ENCODE results near the gene COX8C. TPM values are rescaled to one million over a fixed set of nuclear protein-coding genes. Genes with fewer than 3 reads are reported as not detected.
A peak's percentile ranks its signal among the peaks of the same experiment; 100 is the strongest.

COX8C gene
- polyA plus RNA-seq, 2 of the 4 experiments (the other 2 are of a cell fraction): not detected

- Histone ChIP-seq H3K4me1 (peaks cover 30% of the 10 kb centered on the region), H3K27ac (peak overlapping the region; percentile 91 to 99; a peak in 5 of 6 replicates), H3K4me3 (peak overlapping the region; percentile 84), H3K9me3 (no peaks in the 10 kb centered on the region), H3K4me2 (peak overlapping the region; percentile 97)
- ATAC-seq (no peak), FAIRE-seq (no peak), DNase-seq (ENCODE audit: low read depth in 1 of 2, low spot score in 1 of 2) (no peak)
- TF ChIP-seq KDM5A (IDR thresholded peaks at IDR 0.05) (no peak), NFE2L2 (conservative IDR thresholded peaks at IDR 0.05; ENCODE audit: low read length) (no peak), PHF8 (IDR thresholded peaks at IDR 0.05; ENCODE audit: borderline replicate concordance, low read depth) (no peak), BHLHE40 (IDR thresholded peaks at IDR 0.05; ENCODE audit: low read depth, low read length) (no peak), USF2 (IDR thresholded peaks at IDR 0.05) (no peak), MAFK (IDR thresholded peaks at IDR 0.05; ENCODE audit: partially characterized antibody) (no peak)
- 41% methylated on average over 17 of the region's 17 CpGs for WGBS (ENCODE audit: missing lambda C conversion rate)
- CTCF ChIA-PET: interaction anchor here (1.0 to 2.0 kb wide), 4 partner anchors 10 to 96 kb away, joined by 3 to 5 read pairs (median 4); no protein-coding TSS in a partner anchor
- POLR2A ChIA-PET: no interaction called here
Measured at GRCh38 chr14:93331002-93331727, 15.8 kb upstream of the COX8C start.

GRCh38 chr14:93331728-93332396, 15.1 kb upstream of the COX8C start:
- FAIRE-seq (no peak), ATAC-seq (peak in 1 of 2 experiments; percentile 8; a peak in 4 of 6 replicates), DNase-seq (ENCODE audit: low read depth in 1 of 2, low spot score in 1 of 2) (no peak)
- H3K4me2 ChIP-seq: peak overlapping the region; percentile 97
- CTCF ChIA-PET: interaction anchor here (0.7 to 2.0 kb wide), 4 partner anchors 14 to 124 kb away, joined by 3 to 5 read pairs (median 4); no protein-coding TSS in a partner anchor
- peak overlapping the region; percentile 91 to 99 for H3K27ac ChIP-seq
- peaks cover 30% of the 10 kb centered on the region for H3K4me1 ChIP-seq
- H3K4me3 ChIP-seq: peak overlapping the region; percentile 84
- WGBS (ENCODE audit: missing lambda C conversion rate): 13% methylated on average over 20 of the region's 21 CpGs
- TF ChIP-seq HOXA7 (CRISPR knock-in tag; IDR thresholded peaks at IDR 0.05): no peak
- TF ChIP-seq ZC3H11A (IDR thresholded peaks at IDR 0.05): no peak
- no peak for TF ChIP-seq MAX (IDR thresholded peaks at IDR 0.05)
- no peak for TF ChIP-seq SREBF2 (IDR thresholded peaks at IDR 0.05)
- TF ChIP-seq FOXS1 (CRISPR knock-in tag; IDR thresholded peaks at IDR 0.05): no peak
- TF ChIP-seq MYC (IDR thresholded peaks at IDR 0.05; ENCODE audit: borderline replicate concordance, low read length): no peak
- no peak for TF ChIP-seq ZNF302 (CRISPR knock-in tag; IDR thresholded peaks at IDR 0.05)
- TF ChIP-seq MAZ (IDR thresholded peaks at IDR 0.05; ENCODE audit: borderline replicate concordance, low read depth, low read length): no peak
- no peak for TF ChIP-seq RFX5 (IDR thresholded peaks at IDR 0.05)
- POLR2A ChIA-PET: no interaction called here
- H3K9me3 ChIP-seq: no peaks in the 10 kb centered on the region

DNA sequence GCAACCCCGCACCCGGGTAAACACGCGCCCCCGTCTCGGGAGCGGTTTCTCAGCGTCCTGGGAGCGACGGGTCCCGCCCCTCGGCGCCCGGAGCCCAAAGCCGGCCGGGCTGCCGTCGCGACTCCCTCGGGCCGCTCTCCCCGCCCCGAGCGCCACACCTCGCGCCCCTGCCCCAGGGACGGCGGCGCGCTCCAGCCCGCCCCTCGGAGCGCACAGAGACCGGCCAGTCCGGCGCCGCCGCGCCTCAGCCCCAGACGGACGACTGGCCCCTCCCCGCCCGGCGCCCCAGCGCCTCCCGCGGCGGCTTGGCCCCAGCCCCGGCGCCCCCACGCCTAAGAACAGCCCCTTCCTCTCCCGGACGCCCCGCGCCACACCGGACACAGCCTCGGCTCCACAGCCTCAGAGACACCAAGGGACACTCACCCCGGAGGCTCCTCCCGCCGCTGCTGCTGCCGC, 14.6 kb upstream of the COX8C start:
- ChIA-PET CTCF (interaction anchor here (0.7 to 1.3 kb wide), 3 partner anchors 53 to 125 kb away, joined by 3 to 5 read pairs (median 4); no protein-coding TSS in a partner anchor), POLR2A (no interaction called here)
- ATAC-seq (peak; percentile 73 to 79), DNase-seq (ENCODE audit: low read depth in 1 of 2, low spot score in 1 of 2) (peak in 1 of 2 experiments; percentile 20), FAIRE-seq (no peak)
- peak in 1 of 2 experiments; percentile 5; a peak in 1 of 5 replicates for TF ChIP-seq JUN (IDR thresholded peaks at IDR 0.05)
- TF ChIP-seq, protein P1, sequence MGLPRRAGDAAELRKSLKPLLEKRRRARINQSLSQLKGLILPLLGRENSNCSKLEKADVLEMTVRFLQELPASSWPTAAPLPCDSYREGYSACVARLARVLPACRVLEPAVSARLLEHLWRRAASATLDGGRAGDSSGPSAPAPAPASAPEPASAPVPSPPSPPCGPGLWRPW (IDR thresholded peaks at IDR 0.05): no peak
- no peak for TF ChIP-seq SMC3 (IDR thresholded peaks at IDR 0.05)
- no peak for TF ChIP-seq RNF2 (IDR thresholded peaks at IDR 0.05; ENCODE audit: borderline replicate concordance, low read depth)
- no peak for TF ChIP-seq EHF (CRISPR knock-in tag; IDR thresholded peaks at IDR 0.05)
- no peak for TF ChIP-seq TP53 (CRISPR knock-in tag; IDR thresholded peaks at IDR 0.05)
- TF ChIP-seq ZSCAN20 (CRISPR knock-in tag; IDR thresholded peaks at IDR 0.05): no peak
- peak; percentile 37; the same call in 1 of the 2 replicates for TF ChIP-seq MAX (IDR thresholded peaks at IDR 0.05)
- TF ChIP-seq, protein P2, sequence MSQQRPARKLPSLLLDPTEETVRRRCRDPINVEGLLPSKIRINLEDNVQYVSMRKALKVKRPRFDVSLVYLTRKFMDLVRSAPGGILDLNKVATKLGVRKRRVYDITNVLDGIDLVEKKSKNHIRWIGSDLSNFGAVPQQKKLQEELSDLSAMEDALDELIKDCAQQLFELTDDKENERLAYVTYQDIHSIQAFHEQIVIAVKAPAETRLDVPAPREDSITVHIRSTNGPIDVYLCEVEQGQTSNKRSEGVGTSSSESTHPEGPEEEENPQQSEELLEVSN (IDR thresholded peaks at IDR 0.05; ENCODE audit: borderline replicate concordance, low read depth): no peak
- TF ChIP-seq POLR2A (IDR thresholded peaks at IDR 0.05; ENCODE audit: low read length): no peak
- TF ChIP-seq CBX2 (IDR thresholded peaks at IDR 0.05; ENCODE audit: borderline replicate concordance, low read depth): no peak
- no peak for TF ChIP-seq RARB (CRISPR knock-in tag; IDR thresholded peaks at IDR 0.05)
- 0 out of 2 replicates have a peak, but pooled peaks have one; percentile 48 for TF ChIP-seq PHF8 (IDR thresholded peaks at IDR 0.05; ENCODE audit: borderline replicate concordance, low read depth)
- H3K4me1 ChIP-seq: peaks cover 30% of the 10 kb centered on the region
- no peaks in the 10 kb centered on the region; the same call in 2 of the 3 replicates for H3K9me3 ChIP-seq
- WGBS (ENCODE audit: missing lambda C conversion rate): 0% methylated on average over 4 of the region's 61 CpGs
- peak overlapping the region; percentile 97 for H3K4me2 ChIP-seq
- H3K4me3 ChIP-seq: peak overlapping the region; percentile 84
- peak overlapping the region; percentile 91 to 99 for H3K27ac ChIP-seq
